GM18873 (cell line): ENCODE measurements around the gene TIRAP.

Experiments
- ATAC-seq: cut with Tn5 transposase; IDR thresholded peaks from one replicate; pipeline ENCODE4 v1.9.1; 2021; ENCODE audit warnings: mild to moderate bottlenecking, moderate library complexity, moderate number of reproducible peaks; ENCODE audit not compliant: unreplicated experiment, low FRiP score

The TIRAP gene

GRCh38 chr11:126339073-126339862 lies 56.4 kb downstream of the TIRAP start:
- ATAC-seq, result no peak

- ATAC-seq, result no peak
Observed at GRCh38 chr11:126339863-126340434, 57.1 kb downstream of the TIRAP start.

GRCh38 chr11:126340960-126341606 lies 58.2 kb downstream of the TIRAP start:
- no peak for ATAC-seq

GRCh38 chr11:126341760-126342161 lies 58.9 kb downstream of the TIRAP start:
- no peak for ATAC-seq

- ATAC-seq, result no peak
Observed at GRCh38 chr11:126343051-126343450, 60.2 kb downstream of the TIRAP start.
